ENCODE results near the gene CCNDBP1. TPM values are rescaled to one million over a fixed set of nuclear protein-coding genes. Genes with fewer than 3 reads are reported as not detected.

CCNDBP1 gene
- polyA plus RNA-seq, 2 of the 4 experiments (the other 2 are of a cell fraction): 24.3 to 44.8 TPM

GRCh38 chr15:43242616-43243015 is 57.4 kb downstream of the CCNDBP1 start (continued):
- TF ChIP-seq MYC (IDR thresholded peaks at IDR 0.05; ENCODE audit: borderline replicate concordance, low read length): no peak

DNA sequence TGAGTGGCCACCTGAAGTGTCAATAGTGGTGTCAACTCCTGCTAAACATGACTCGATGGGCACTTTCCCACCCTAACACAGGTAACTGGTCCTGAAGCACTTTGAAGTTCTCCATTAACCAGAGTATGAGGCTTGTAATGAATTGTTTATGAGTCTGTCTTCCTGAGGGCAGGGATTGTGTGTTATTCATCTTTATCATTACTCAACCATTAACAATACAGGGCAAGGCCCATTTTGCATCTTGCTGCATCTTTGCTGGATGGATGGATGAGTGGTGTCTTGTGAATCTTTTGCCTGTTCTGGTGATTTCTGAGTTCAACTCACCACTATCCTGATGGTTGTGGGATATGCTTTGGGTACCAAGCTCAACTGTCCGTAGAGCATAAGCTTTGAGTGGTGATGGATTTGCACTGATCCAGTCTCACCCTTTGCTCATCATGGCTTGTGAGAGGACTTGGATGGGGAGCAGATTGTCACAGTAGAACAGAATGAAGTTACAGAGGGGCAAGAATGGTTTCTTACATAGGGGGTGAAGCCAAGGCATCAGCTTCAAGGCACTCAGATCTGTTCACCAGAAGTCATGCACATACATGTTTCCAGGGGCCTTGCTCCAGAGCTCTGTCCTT is 57.9 kb downstream of the CCNDBP1 start:
- ATAC-seq (no peak), DNase-seq (ENCODE audit: low read depth in 1 of 2, low spot score in 1 of 2) (no peak), FAIRE-seq (no peak)
- Histone ChIP-seq H3K4me1 (no peaks in the 10 kb centered on the region), H3K9me3 (no peaks in the 10 kb centered on the region), H3K4me3 (no peak overlapping the region), H3K27ac (no peak overlapping the region), H3K4me2 (no peak overlapping the region)
- ChIA-PET POLR2A (no interaction called here), CTCF (interaction anchor here (1.0 to 2.5 kb wide), 3 partner anchors 13 to 30 kb away, joined by 3 to 6 read pairs (median 5); no protein-coding TSS in a partner anchor)
- WGBS (ENCODE audit: missing lambda C conversion rate): 19% methylated on average over 2 of the region's 2 CpGs
- TF ChIP-seq HES2 (IDR thresholded peaks at IDR 0.05) (no peak), EHF (CRISPR knock-in tag; IDR thresholded peaks at IDR 0.05) (no peak), USF2 (IDR thresholded peaks at IDR 0.05) (no peak), ZNF302 (CRISPR knock-in tag; IDR thresholded peaks at IDR 0.05) (no peak), RCOR1 (IDR thresholded peaks at IDR 0.05; ENCODE audit: low read depth, low read length) (no peak)

DNA sequence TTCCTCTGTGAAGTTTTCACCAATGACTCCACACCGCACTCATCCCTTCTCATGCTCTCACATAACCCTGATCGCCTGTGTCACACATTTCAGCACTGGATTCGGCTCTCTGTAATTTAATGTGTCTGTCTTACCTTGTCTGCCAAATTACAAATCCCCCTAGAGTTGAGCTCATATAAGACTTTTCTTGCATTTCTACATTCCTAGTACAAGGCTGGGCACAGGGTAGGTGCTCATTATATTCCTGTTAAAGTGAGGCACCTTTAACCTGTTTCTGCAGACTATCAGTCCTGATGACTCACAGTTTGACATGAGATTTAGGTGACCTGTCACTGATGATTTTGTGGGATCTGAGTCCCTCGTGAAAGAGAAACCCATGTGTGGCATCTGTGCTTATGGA is 58.9 kb downstream of the CCNDBP1 start:
- Histone ChIP-seq H3K9me3 (no peaks in the 10 kb centered on the region), H3K4me1 (no peaks in the 10 kb centered on the region), H3K27ac (no peak overlapping the region), H3K4me3 (no peak overlapping the region), H3K4me2 (no peak overlapping the region)
- WGBS (ENCODE audit: missing lambda C conversion rate): 43% methylated on average over 4 of the region's 4 CpGs
- POLR2A ChIA-PET: no interaction called here
- CTCF ChIA-PET: no interaction called here
- no peak for TF ChIP-seq SREBF2 (IDR thresholded peaks at IDR 0.05)
- no peak for TF ChIP-seq RARB (CRISPR knock-in tag; IDR thresholded peaks at IDR 0.05)
- ATAC-seq: no peak
- no peak for DNase-seq (ENCODE audit: low read depth in 1 of 2, low spot score in 1 of 2)
- no peak for FAIRE-seq

GRCh38 chr15:43246261-43246774 is 61.1 kb downstream of the CCNDBP1 start:
- DNase-seq (ENCODE audit: low read depth in 1 of 2, low spot score in 1 of 2) (no peak), FAIRE-seq (no peak), ATAC-seq (no peak)
- H3K4me2 ChIP-seq: no peak overlapping the region
- WGBS (ENCODE audit: missing lambda C conversion rate): 18% methylated on average over 6 of the region's 6 CpGs
- no peaks in the 10 kb centered on the region for H3K9me3 ChIP-seq
- CTCF ChIA-PET: interaction anchor here (4.4 kb wide), 1 partner anchor 21 kb away, joined by 17 read pairs; no protein-coding TSS in a partner anchor
- POLR2A ChIA-PET: no interaction called here
- no peak for TF ChIP-seq PHF8 (IDR thresholded peaks at IDR 0.05; ENCODE audit: borderline replicate concordance, low read depth)
- TF ChIP-seq MAFK (IDR thresholded peaks at IDR 0.05; ENCODE audit: partially characterized antibody): no peak
- no peaks in the 10 kb centered on the region for H3K4me1 ChIP-seq
- no peak overlapping the region for H3K4me3 ChIP-seq
- H3K27ac ChIP-seq: no peak overlapping the region

Other genes starting within 250 kb of the CCNDBP1 start
- gene UBR1, start 79.4 kb upstream of the CCNDBP1 start, polyA plus RNA-seq (2011; rRNA removed): 9.0 and 10.5 TPM in 2 replicates
- 5.7 to 5.9 TPM (median 5.8 TPM) in 3 replicates for gene UBR1, start 79.4 kb upstream of the CCNDBP1 start, polyA plus RNA-seq (2017; fragmentation: RNase III; extraction: RNeasy Plus Mini Kit Qiagen cat#74134 plus additional on column Dnase treatment)
- 7.8 and 9.5 TPM in 2 replicates for gene TMEM62, start 51.8 kb upstream of the CCNDBP1 start, polyA plus RNA-seq (2011; rRNA removed)
- 6.9 to 7.6 TPM (median 7.5 TPM) in 3 replicates for gene TMEM62, start 51.8 kb upstream of the CCNDBP1 start, polyA plus RNA-seq (2017; fragmentation: RNase III; extraction: RNeasy Plus Mini Kit Qiagen cat#74134 plus additional on column Dnase treatment)
- not detected in 2 replicates for gene EPB42, start 35.6 kb downstream of the CCNDBP1 start, polyA plus RNA-seq (2011; rRNA removed)
- gene EPB42, start 35.6 kb downstream of the CCNDBP1 start, polyA plus RNA-seq (2017; fragmentation: RNase III; extraction: RNeasy Plus Mini Kit Qiagen cat#74134 plus additional on column Dnase treatment): not detected in 3 replicates
- gene TGM5, start 81.5 kb downstream of the CCNDBP1 start, polyA plus RNA-seq (2011; rRNA removed): not detected in 2 replicates
- gene TGM5, start 81.5 kb downstream of the CCNDBP1 start, polyA plus RNA-seq (2017; fragmentation: RNase III; extraction: RNeasy Plus Mini Kit Qiagen cat#74134 plus additional on column Dnase treatment): not detected in 3 replicates
- gene TGM7, start 116.9 kb downstream of the CCNDBP1 start, polyA plus RNA-seq (2011; rRNA removed): not detected in 2 replicates
- gene TGM7, start 116.9 kb downstream of the CCNDBP1 start, polyA plus RNA-seq (2017; fragmentation: RNase III; extraction: RNeasy Plus Mini Kit Qiagen cat#74134 plus additional on column Dnase treatment): not detected in 3 replicates
- 9.7 and 12.8 TPM in 2 replicates for gene LCMT2, start 145.2 kb downstream of the CCNDBP1 start, polyA plus RNA-seq (2011; rRNA removed)
- 5.9 to 8.3 TPM (median 7.5 TPM) in 3 replicates for gene LCMT2, start 145.2 kb downstream of the CCNDBP1 start, polyA plus RNA-seq (2017; fragmentation: RNase III; extraction: RNeasy Plus Mini Kit Qiagen cat#74134 plus additional on column Dnase treatment)
- gene ZSCAN29, start 185.6 kb downstream of the CCNDBP1 start, polyA plus RNA-seq (2011; rRNA removed): 10.7 and 13.8 TPM in 2 replicates
- gene ZSCAN29, start 185.6 kb downstream of the CCNDBP1 start, polyA plus RNA-seq (2017; fragmentation: RNase III; extraction: RNeasy Plus Mini Kit Qiagen cat#74134 plus additional on column Dnase treatment): 12.7 to 14.4 TPM (median 13.7 TPM) in 3 replicates
- 10.4 and 12.4 TPM in 2 replicates for gene TUBGCP4, start 185.7 kb downstream of the CCNDBP1 start, polyA plus RNA-seq (2011; rRNA removed)
- gene TUBGCP4, start 185.7 kb downstream of the CCNDBP1 start, polyA plus RNA-seq (2017; fragmentation: RNase III; extraction: RNeasy Plus Mini Kit Qiagen cat#74134 plus additional on column Dnase treatment): 6.5 to 6.7 TPM (median 6.6 TPM) in 3 replicates